PC-9 (cell line): Measurements from ENCODE around the gene EYA3. TPM values are rescaled to one million over a fixed set of nuclear protein-coding genes. Genes with fewer than 3 reads are reported as not detected.

Experiments used
- BruUV-seq: library from RNA; stranded (reverse); fragments of 400-500 nt; replicated peaks from 2 replicates; lab custom pipeline; 2021; lab: Mats Ljungman, UMichigan
- CTCF ChIA-PET: fragments of 300-600 bp; sonication (Branson Sonifier 250); formaldehyde crosslinking; loops from one replicate; lab custom pipeline; 2022; ENCODE audit warnings: antibody characterized with exemption; lab: Charles Lee
- POLR2A ChIA-PET: fragments of 300-600 bp; sonication (Branson Sonifier 250); formaldehyde crosslinking; loops from one replicate; lab custom pipeline; 2022; ENCODE audit warnings: antibody characterized with exemption; ENCODE audit not compliant: unreplicated experiment; lab: Charles Lee
- DNase-seq, 2 experiments: peaks; one replicate each; pipeline versions ENCODE4 v3.0.0 to v3.0.0-alpha.2; 2015 to 2022; ENCODE audit warnings: mixed read lengths in 1 of 2
- H2AFZ ChIP-seq: fragments of 200-600 bp; sonication (generic); 2 replicates; pipeline ENCODE4 v1.8.1; 2017; ENCODE audit warnings: antibody characterized with exemption
- H3F3A ChIP-seq: fragments of 200-600 bp; sonication (generic); 2 replicates; pipeline ENCODE4 v1.8.1; 2017; ENCODE audit warnings: antibody characterized with exemption, mild to moderate bottlenecking, low read depth; ENCODE audit not compliant: insufficient read depth
- H3K27ac ChIP-seq: fragments of 200-600 bp; sonication (generic); 2 replicates; pipeline ENCODE4 v1.6.1; 2016; ENCODE audit warnings: mixed run types
- H3K27me3 ChIP-seq: fragments of 200-600 bp; sonication (generic); 2 replicates; pipeline ENCODE4 v1.6.1; 2016; ENCODE audit warnings: low read depth, mixed run types; ENCODE audit not compliant: insufficient read depth
- H3K36me3 ChIP-seq: fragments of 200-600 bp; sonication (generic); 2 replicates; pipeline ENCODE4 v1.6.1; 2016; ENCODE audit warnings: low read depth, mixed run types
- H3K4me1 ChIP-seq: fragments of 200-600 bp; sonication (generic); replicated peaks from 2 replicates; pipeline ENCODE4 v1.6.1; 2016; ENCODE audit warnings: mixed run types; ENCODE audit not compliant: insufficient read depth
- H3K4me2 ChIP-seq: fragments of 200-600 bp; sonication (generic); 2 replicates; pipeline ENCODE4 v1.6.1; 2017; ENCODE audit warnings: mixed run types
- H3K4me3 ChIP-seq: fragments of 200-600 bp; sonication (generic); 2 replicates; pipeline ENCODE4 v1.6.1; 2016; ENCODE audit warnings: mixed run types
- H3K79me2 ChIP-seq: fragments of 200-600 bp; sonication (generic); 2 replicates; pipeline ENCODE4 v1.6.1; 2017; ENCODE audit warnings: low read depth, mixed run types
- H3K9me2 ChIP-seq: fragments of 200-600 bp; sonication (generic); 2 replicates; pipeline ENCODE4 v1.8.1; 2017; ENCODE audit warnings: mild to moderate bottlenecking; ENCODE audit not compliant: insufficient read depth
- H3K9me3 ChIP-seq: fragments of 200-600 bp; sonication (generic); 2 replicates; pipeline ENCODE4 v1.8.1; 2016; ENCODE audit warnings: low read depth; ENCODE audit not compliant: insufficient read depth
- H4K20me1 ChIP-seq: fragments of 200-600 bp; sonication (generic); 2 replicates; pipeline ENCODE4 v1.8.1; 2017; ENCODE audit not compliant: insufficient read depth
- CTCF ChIP-seq: fragments of 200-600 bp; sonication (generic); conservative IDR thresholded peaks from 2 replicates; pipeline ENCODE4 v1.6.1; 2017; ENCODE audit warnings: mixed run types, antibody characterized with exemption, mild to moderate bottlenecking, moderate library complexity
- EZH2 ChIP-seq: fragments of 200-600 bp; sonication (generic); IDR thresholded peaks from 2 replicates; pipeline ENCODE4 v1.8.0; 2017; ENCODE audit warnings: antibody characterized with exemption, low read depth
- intact Hi-C: fragments of 100-400 bp; cut with micrococcal nuclease; formaldehyde crosslinking; loops from one replicate; pipeline ENCODE4 v1.10.0; 2022; ENCODE audit not compliant: unreplicated experiment
- total RNA-seq: library from RNA; stranded (reverse); gene quantifications from 2 replicates; pipeline ENCODE4 v1.2.3, GENCODE V29; 2021

EYA3 gene
- total RNA-seq, 1 experiment from 2014 or later, result 19.0 TPM

GRCh38 chr1:27974417-27974781, 114.0 kb downstream of the EYA3 start:
- ChIA-PET CTCF (interaction anchor here (0.7 kb wide), 1 partner anchor 305 kb away, joined by 13 read pairs; no protein-coding TSS in a partner anchor), POLR2A (no interaction called here)
- H3K27ac ChIP-seq, result no peak overlapping the region
- intact Hi-C loops, result loop anchor here (10.0 kb wide), 1 partner anchor 310 kb away; no protein-coding TSS in a partner anchor
- no peaks in the 10 kb centered on the region for H3K9me2 ChIP-seq
- TF ChIP-seq EZH2 (no peak), CTCF (no peak)
- H2AFZ ChIP-seq, result no peak overlapping the region
- BruUV-seq, result no TSS peak
- H3F3A ChIP-seq, result 0 out of 2 replicates have a peak, but pooled peaks cover under 1% of the 10 kb centered on the region
- no peaks in the 10 kb centered on the region; the same call in 1 of the 2 replicates for H3K4me1 ChIP-seq
- H3K27me3 ChIP-seq, result no peaks in the 10 kb centered on the region
- H3K4me2 ChIP-seq, result no peak overlapping the region
- no peaks in the 10 kb centered on the region for H4K20me1 ChIP-seq
- no peak overlapping the region for H3K4me3 ChIP-seq
- H3K36me3 ChIP-seq, result no peaks in the 10 kb centered on the region
- no peaks in the 10 kb centered on the region for H3K79me2 ChIP-seq
- no peaks in the 10 kb centered on the region for H3K9me3 ChIP-seq
- no peak for DNase-seq

GRCh38 chr1:27973771-27974416, 114.5 kb downstream of the EYA3 start:
- no peak for DNase-seq
- Histone ChIP-seq H3F3A (peaks cover 6% of the 10 kb centered on the region), H3K4me1 (peaks cover 3% of the 10 kb centered on the region; the same call in 1 of the 2 replicates), H3K4me2 (no peak overlapping the region), H4K20me1 (no peaks in the 10 kb centered on the region), H3K36me3 (no peaks in the 10 kb centered on the region), H3K9me2 (no peaks in the 10 kb centered on the region), H3K9me3 (no peaks in the 10 kb centered on the region), H2AFZ (no peak overlapping the region), H3K27ac (no peak overlapping the region), H3K79me2 (no peaks in the 10 kb centered on the region), H3K4me3 (no peak overlapping the region), H3K27me3 (no peaks in the 10 kb centered on the region)
- TF ChIP-seq CTCF, result no peak
- TF ChIP-seq EZH2, result no peak
- no TSS peak for BruUV-seq
- CTCF ChIA-PET, result interaction anchor here (0.7 kb wide), 1 partner anchor 305 kb away, joined by 13 read pairs; no protein-coding TSS in a partner anchor
- intact Hi-C loops, result loop anchor here (10.0 kb wide), 1 partner anchor 309 kb away; no protein-coding TSS in a partner anchor
- POLR2A ChIA-PET, result interaction anchor here (0.6 kb wide), 1 partner anchor 710 kb away, joined by 9 read pairs; no protein-coding TSS in a partner anchor

- Histone ChIP-seq H3K27ac (no peak overlapping the region), H3K27me3 (no peaks in the 10 kb centered on the region), H3K9me3 (no peaks in the 10 kb centered on the region), H3F3A (peaks cover 10% of the 10 kb centered on the region), H3K36me3 (no peaks in the 10 kb centered on the region), H4K20me1 (no peaks in the 10 kb centered on the region), H3K4me3 (no peak overlapping the region), H3K79me2 (no peaks in the 10 kb centered on the region), H3K4me1 (peaks cover 19% of the 10 kb centered on the region), H3K9me2 (no peaks in the 10 kb centered on the region), H3K4me2 (no peak overlapping the region), H2AFZ (no peak overlapping the region)
- TF ChIP-seq EZH2, result no peak
- no peak for TF ChIP-seq CTCF
- no peak for DNase-seq
- POLR2A ChIA-PET, result no interaction called here
- no TSS peak for BruUV-seq
- CTCF ChIA-PET, result no interaction called here
- intact Hi-C loops, result loop anchor here (10.0 kb wide), 1 partner anchor 307 kb away; no protein-coding TSS in a partner anchor
Measured at GRCh38 chr1:27972141-27972540, 116.3 kb downstream of the EYA3 start.
